WTC11 (cell line): ENCODE measurements around the gene PREX1. TPM values are rescaled to one million over a fixed set of nuclear protein-coding genes. Genes with fewer than 3 reads are reported as not detected.

Experiments
- ATAC-seq: fragments of 200-7000 bp; cut with Tn5 transposase; 2 replicates; pipeline ENCODE4 v1.10.0; 2021; ENCODE audit warnings: mild to moderate bottlenecking, moderate library complexity
- CTCF ChIA-PET: fragments of 300-600 bp; sonication (Branson Sonifier 250); formaldehyde crosslinking; loops from one replicate; lab custom pipeline; 2021; ENCODE audit warnings: antibody characterized with exemption; lab: Charles Lee
- POLR2A ChIA-PET: fragments of 350-600 bp; sonication (Branson Sonifier 250); formaldehyde crosslinking; loops from one replicate; lab custom pipeline; 2021; ENCODE audit warnings: antibody characterized with exemption; lab: Charles Lee
- DNase-seq: peaks from one replicate; pipeline ENCODE4 v3.0.0; 2021; ENCODE audit warnings: low spot score
- H3K27ac Mint-ChIP-seq: 2 replicates; pipeline ENCODE4 v1.8.0; 2021; ENCODE audit warnings: mixed read lengths
- H3K27me3 Mint-ChIP-seq: 2 replicates; pipeline ENCODE4 v1.8.0; 2021; ENCODE audit warnings: low read depth, mild to moderate bottlenecking, moderate library complexity, mixed read lengths
- H3K36me3 Mint-ChIP-seq: 2 replicates; pipeline ENCODE4 v1.8.0; 2021; ENCODE audit warnings: mixed read lengths
- H3K4me1 Mint-ChIP-seq: 2 replicates; pipeline ENCODE4 v1.8.0; 2022; ENCODE audit warnings: mixed read lengths
- H3K4me3 Mint-ChIP-seq: 2 replicates; pipeline ENCODE4 v1.8.0; 2021; ENCODE audit warnings: mild to moderate bottlenecking, moderate library complexity, mixed read lengths
- H3K9me3 Mint-ChIP-seq: 2 replicates; pipeline ENCODE4 v1.8.0; 2021; ENCODE audit warnings: mixed read lengths
- AR ChIP-seq: fragments of 250-450 bp; sonication (Bioruptor Pico); IDR thresholded peaks from 2 replicates; pipeline ENCODE4 v1.9.0; 2021; ENCODE audit warnings: mild to moderate bottlenecking
- ARID4B ChIP-seq: sonication (generic); formaldehyde crosslinking; IDR thresholded peaks from 2 replicates; pipeline ENCODE4 v1.8.0; 2023; ENCODE audit warnings: missing genetic modification reagents, mild to moderate bottlenecking, borderline replicate concordance
- ATF1 ChIP-seq: sonication (generic); formaldehyde crosslinking; IDR thresholded peaks from 2 replicates; pipeline ENCODE4 v1.8.1; 2023; ENCODE audit warnings: mild to moderate bottlenecking, moderate library complexity, missing genetic modification reagents
- CDX4 ChIP-seq: fragments of 250-450 bp; sonication (Bioruptor Pico); IDR thresholded peaks from 2 replicates; pipeline ENCODE4 v1.9.0; 2021; ENCODE audit warnings: moderate library complexity, mild to moderate bottlenecking, inconsistent platforms, borderline replicate concordance
- CREM ChIP-seq: sonication (generic); formaldehyde crosslinking; IDR thresholded peaks from 2 replicates; pipeline ENCODE4 v1.8.1; 2022; ENCODE audit warnings: mild to moderate bottlenecking, missing genetic modification reagents, moderate library complexity
- ELF4 ChIP-seq: sonication (generic); formaldehyde crosslinking; IDR thresholded peaks from 2 replicates; pipeline ENCODE4 v1.8.1; 2022; ENCODE audit warnings: low read depth, mild to moderate bottlenecking, moderate library complexity, missing genetic modification reagents
- ERG ChIP-seq: fragments of 250-450 bp; sonication (Bioruptor Pico); IDR thresholded peaks from 2 replicates; pipeline ENCODE4 v1.8.0; 2021; ENCODE audit warnings: mild to moderate bottlenecking
- ESRRA ChIP-seq: sonication (generic); formaldehyde crosslinking; IDR thresholded peaks from 2 replicates; pipeline ENCODE4 v1.8.1; 2022; ENCODE audit warnings: mild to moderate bottlenecking, missing genetic modification reagents, borderline replicate concordance
- ETV6 ChIP-seq: sonication (generic); formaldehyde crosslinking; IDR thresholded peaks from 2 replicates; pipeline ENCODE4 v1.8.1; 2022; ENCODE audit warnings: mild to moderate bottlenecking, missing genetic modification reagents
- FOXP1 ChIP-seq: sonication (generic); formaldehyde crosslinking; IDR thresholded peaks from 2 replicates; pipeline ENCODE4 v1.8.0; 2022; ENCODE audit warnings: missing genetic modification reagents, mild to moderate bottlenecking, moderate library complexity, borderline replicate concordance
- MXD4 ChIP-seq: fragments of 250-450 bp; sonication (Bioruptor Pico); IDR thresholded peaks from 2 replicates; pipeline ENCODE4 v1.8.0; 2021; ENCODE audit warnings: mild to moderate bottlenecking, moderate library complexity, borderline replicate concordance
- RELA ChIP-seq: sonication (generic); formaldehyde crosslinking; IDR thresholded peaks from 2 replicates; pipeline ENCODE4 v1.8.1; 2022; ENCODE audit warnings: missing genetic modification reagents, mild to moderate bottlenecking, borderline replicate concordance
- SOX15 ChIP-seq: fragments of 250-450 bp; sonication (Bioruptor Pico); IDR thresholded peaks from 2 replicates; pipeline ENCODE4 v1.9.0; 2021; ENCODE audit warnings: mild to moderate bottlenecking
- ZBTB43 ChIP-seq: sonication (generic); formaldehyde crosslinking; IDR thresholded peaks from 2 replicates; pipeline ENCODE4 v1.8.1; 2023; ENCODE audit warnings: mild to moderate bottlenecking, missing genetic modification reagents
- ZMAT4 ChIP-seq: fragments of 250-450 bp; sonication (Bioruptor Pico); IDR thresholded peaks from 2 replicates; pipeline ENCODE4 v1.9.0; 2021; ENCODE audit warnings: mild to moderate bottlenecking
- ZNF121 ChIP-seq: sonication (generic); formaldehyde crosslinking; IDR thresholded peaks from 2 replicates; pipeline ENCODE4 v1.8.0; 2023; ENCODE audit warnings: missing genetic modification reagents
- ZNF423 ChIP-seq: fragments of 250-450 bp; sonication (Bioruptor Pico); IDR thresholded peaks from 2 replicates; pipeline ENCODE4 v2.1.2; 2022; ENCODE audit warnings: mild to moderate bottlenecking, moderate library complexity
- ZNF425 ChIP-seq: fragments of 250-450 bp; sonication (Bioruptor Pico); conservative IDR thresholded peaks from 2 replicates; pipeline ENCODE4 v1.9.0; 2021; ENCODE audit warnings: mild to moderate bottlenecking
- ZNF512 ChIP-seq: sonication (generic); formaldehyde crosslinking; IDR thresholded peaks from 2 replicates; pipeline ENCODE4 v1.8.1; 2022; ENCODE audit warnings: missing genetic modification reagents, borderline replicate concordance
- total RNA-seq: library from RNA; stranded (reverse); gene quantifications from 3 replicates; pipeline ENCODE4 v1.2.3, GENCODE V29; 2021

Gene PREX1
- total RNA-seq, 1 experiment from 2014 or later, result 17.3 TPM

GRCh38 chr20:48583171-48583570 is 244.6 kb downstream of the PREX1 start:
- H3K9me3 Mint-ChIP-seq, result peaks cover 13% of the 10 kb centered on the region

More at GRCh38 chr20:48583171-48583570, 244.6 kb downstream of the PREX1 start:
- POLR2A ChIA-PET, result no interaction called here
- Mint-ChIP-seq H3K27me3 (no peaks in the 10 kb centered on the region; the same call in none of the 2 replicates), H3K36me3 (peaks cover 6% of the 10 kb centered on the region; the same call in 1 of the 2 replicates), H3K27ac (no peak overlapping the region), H3K4me1 (peaks cover 8% of the 10 kb centered on the region), H3K4me3 (no peak overlapping the region)
- CTCF ChIA-PET, result interaction anchor here (2.7 kb wide), 1 partner anchor 37 kb away, joined by 11 read pairs; no protein-coding TSS in a partner anchor
- TF ChIP-seq MXD4 (CRISPR knock-in tag) (no peak), AR (CRISPR knock-in tag) (no peak), SOX15 (CRISPR knock-in tag) (no peak), ZBTB43 (CRISPR knock-in tag) (no peak), ZNF425 (CRISPR knock-in tag) (no peak), FOXP1 (CRISPR knock-in tag) (no peak), RELA (CRISPR knock-in tag) (no peak), CDX4 (CRISPR knock-in tag) (no peak), ZNF512 (CRISPR knock-in tag) (no peak), ATF1 (CRISPR knock-in tag) (no peak), ZMAT4 (CRISPR knock-in tag) (no peak), ESRRA (CRISPR knock-in tag) (no peak), CREM (CRISPR knock-in tag) (no peak), ZNF121 (CRISPR knock-in tag) (no peak), ERG (CRISPR knock-in tag) (no peak), ETV6 (CRISPR knock-in tag) (no peak), ZNF423 (CRISPR knock-in tag) (no peak), ARID4B (CRISPR knock-in tag) (no peak), ELF4 (CRISPR knock-in tag) (no peak)
- DNase-seq (no peak), ATAC-seq (no peak)
